HG02981 (cell line): ENCODE data around the gene TENT5A.
"Not testable (repeated sequence)": the region's sequence is repeated elsewhere in the genome, so short reads cannot be mapped to it uniquely, and the experiment has no call there.

ENCODE experiments used
- ATAC-seq: cut with Tn5 transposase; IDR thresholded peaks from one replicate; pipeline ENCODE4 v1.9.1; 2021; ENCODE audit warnings: mild to moderate bottlenecking, moderate library complexity; ENCODE audit not compliant: unreplicated experiment

TENT5A gene

GRCh38 chr6:81751388-81752083 is 945 bp downstream of the TENT5A start:
- ATAC-seq, result no peak

DNA sequence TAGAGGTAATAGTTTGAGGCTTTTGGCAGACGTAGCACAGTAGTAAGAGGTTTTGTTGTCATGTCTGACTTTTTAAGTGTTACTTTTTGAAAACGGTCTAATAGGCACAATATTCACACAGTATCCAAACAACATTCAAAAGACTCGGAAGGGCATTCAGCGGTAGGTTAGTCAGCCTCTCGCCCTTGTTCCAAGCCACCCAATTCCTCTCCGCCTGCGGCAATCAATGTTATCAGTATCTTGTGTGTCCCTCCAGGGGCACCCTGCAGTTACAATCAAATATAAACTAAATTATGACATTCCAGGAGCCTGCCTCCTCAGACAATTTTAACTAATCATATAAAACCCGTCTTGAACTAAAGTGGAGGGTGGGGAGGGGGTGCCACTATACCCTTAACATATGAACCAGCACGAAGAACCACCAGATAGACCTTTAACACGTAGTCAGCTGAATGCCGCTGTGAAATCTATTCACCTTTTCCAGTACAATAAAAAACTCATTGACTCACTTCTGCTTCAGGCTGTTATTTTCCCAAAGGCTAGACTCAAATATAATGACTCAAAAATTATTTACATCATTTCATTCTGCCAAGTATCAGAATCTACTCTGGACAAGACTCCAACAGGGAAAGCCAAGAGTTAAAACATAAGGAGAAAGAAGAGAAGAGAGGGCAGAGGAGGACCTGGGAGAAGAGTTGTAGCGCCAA is 1.6 kb downstream of the TENT5A start:
- no peak for ATAC-seq

DNA sequence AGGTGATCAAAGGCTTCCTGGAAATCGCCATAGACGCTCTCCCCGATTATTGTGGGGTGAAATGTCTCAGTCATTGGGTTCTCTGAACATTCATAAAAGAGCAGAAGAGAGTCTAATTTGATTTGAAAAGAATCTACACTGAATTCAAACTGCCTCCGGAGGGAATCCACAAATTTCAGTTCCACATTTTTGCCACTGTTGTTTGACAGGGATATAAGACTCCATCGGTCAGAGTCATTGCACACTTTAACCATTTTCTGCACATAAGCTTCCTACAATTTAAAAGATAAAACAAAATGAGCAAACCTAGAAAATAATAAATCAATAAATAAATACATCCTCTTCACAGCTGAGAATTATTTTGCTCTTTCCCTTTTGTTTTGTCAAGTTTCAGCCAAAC is 2.3 kb downstream of the TENT5A start:
- no peak for ATAC-seq

GRCh38 chr6:81749707-81750106 is 2.8 kb downstream of the TENT5A start:
- no peak for ATAC-seq

- ATAC-seq, result no peak
These were observed 3.5 kb downstream of the TENT5A start for GRCh38 chr6:81748994-81749393.

DNA sequence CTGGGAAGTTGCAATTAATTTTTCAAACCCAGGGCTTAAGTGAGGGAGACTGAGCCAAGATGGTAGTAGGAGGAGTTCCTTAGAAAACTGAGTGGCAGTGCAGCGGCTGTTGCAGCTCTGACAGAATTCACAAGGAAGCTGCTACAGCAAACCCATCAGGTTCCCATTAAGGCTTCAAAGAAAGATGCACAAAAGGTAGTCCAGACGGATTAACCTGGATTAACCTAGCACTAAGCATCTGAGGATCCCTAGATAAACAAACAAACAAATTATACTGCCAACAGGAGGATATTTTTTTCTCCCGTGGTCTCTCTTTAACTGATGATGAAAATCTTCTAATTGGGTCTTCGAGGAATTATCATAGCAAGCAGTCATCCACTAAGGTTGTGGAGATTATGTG is 5.2 kb downstream of the TENT5A start:
- no peak for ATAC-seq

DNA sequence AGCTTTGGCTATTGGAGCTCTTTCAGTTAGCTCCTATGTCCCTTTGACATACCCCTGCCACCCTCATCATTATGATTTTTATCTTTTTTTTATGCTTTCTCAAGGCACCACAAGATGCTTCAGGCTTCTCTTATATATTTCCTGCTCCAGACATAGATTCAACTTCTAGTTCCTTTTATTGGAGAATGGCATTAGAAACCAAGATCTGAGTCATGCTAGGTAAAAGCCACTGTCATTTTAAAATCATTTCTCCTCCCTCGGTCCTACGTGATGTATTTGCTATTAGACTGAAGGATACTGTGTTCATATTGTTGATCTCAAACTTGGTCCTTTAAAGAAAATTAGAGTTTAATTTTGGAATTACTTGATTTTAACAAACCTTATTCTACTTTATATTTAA is 8.3 kb downstream of the TENT5A start:
- no peak for ATAC-seq

DNA sequence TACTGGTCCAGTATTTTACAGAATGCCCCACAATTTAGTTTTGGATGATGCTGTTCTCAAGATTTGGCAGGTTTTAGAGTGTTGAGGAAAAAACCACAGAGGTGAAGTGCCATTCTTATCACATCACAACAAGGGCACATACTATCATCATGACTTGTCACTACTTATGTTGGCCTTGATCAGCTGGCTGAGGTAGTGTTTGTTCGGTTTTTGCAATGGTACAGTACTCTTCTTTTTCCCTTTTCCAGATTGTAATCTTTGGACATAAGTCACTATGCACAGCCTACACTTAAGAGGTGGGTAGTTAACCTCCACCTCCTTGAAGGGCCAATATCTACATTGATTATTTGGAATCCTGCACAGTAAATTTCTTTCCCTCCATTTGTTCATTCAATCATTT is 8.8 kb downstream of the TENT5A start:
- ATAC-seq, result no peak

GRCh38 chr6:81741689-81742088 is 10.8 kb downstream of the TENT5A start:
- ATAC-seq, result no peak

GRCh38 chr6:81740591-81740990 is 11.9 kb downstream of the TENT5A start:
- not testable (repeated sequence) for ATAC-seq

GRCh38 chr6:81739230-81740195 is 13.0 kb downstream of the TENT5A start:
- no peak for ATAC-seq

- no peak for ATAC-seq
These were observed 16.1 kb downstream of the TENT5A start for GRCh38 chr6:81736428-81736827.

GRCh38 chr6:81735756-81736380 is 16.6 kb downstream of the TENT5A start:
- no peak for ATAC-seq

DNA sequence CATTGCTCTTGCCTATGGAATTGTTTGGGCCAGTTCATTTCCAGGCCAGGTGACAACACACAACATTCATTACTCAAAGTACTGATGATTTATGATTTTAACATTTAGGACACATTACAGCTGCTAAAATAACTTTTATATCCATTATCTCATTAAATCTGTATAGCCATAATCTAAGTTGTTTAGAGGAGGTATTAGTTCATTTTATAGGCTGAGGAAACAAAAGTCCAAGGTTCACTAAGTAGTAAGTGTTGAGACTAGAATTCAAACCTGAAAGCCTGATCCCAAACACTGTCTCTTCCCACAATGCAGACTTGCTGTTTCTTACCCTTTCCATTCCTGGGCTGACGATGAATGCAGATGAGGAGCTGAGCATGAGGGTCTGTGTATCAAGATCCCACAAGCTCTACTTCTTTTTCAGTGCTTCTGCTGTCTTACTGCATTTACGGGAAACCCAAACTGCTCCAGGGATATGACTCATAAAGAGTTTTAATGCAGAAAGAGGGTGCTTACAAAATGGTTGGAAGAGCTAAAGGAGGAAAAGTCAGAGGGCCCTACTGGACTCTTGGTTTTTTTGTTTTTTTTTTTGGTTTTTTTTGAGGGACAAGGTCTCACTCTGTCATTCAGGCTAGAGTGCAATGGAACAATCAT is 17.9 kb downstream of the TENT5A start:
- no peak for ATAC-seq

GRCh38 chr6:81734081-81734480 is 18.4 kb downstream of the TENT5A start:
- no peak for ATAC-seq

DNA sequence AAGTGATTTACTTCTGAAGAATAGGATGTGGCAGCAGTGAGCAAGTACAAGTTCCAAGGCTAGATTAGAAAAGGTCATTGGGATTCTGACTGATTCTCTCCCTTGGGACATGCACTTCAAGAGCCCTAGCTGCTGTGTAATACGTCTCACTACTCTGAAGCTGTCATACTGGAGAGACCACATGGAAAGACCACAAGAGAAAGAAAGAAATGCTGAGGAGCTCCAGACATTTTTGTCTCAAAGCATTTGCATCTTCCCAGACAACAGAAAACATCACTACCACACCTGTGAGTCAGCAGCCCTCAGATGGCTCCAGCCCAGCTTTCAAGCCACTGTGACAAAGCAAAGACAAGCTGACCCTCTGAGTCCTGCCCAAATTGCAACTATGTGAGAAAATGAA is 20.7 kb downstream of the TENT5A start:
- ATAC-seq, result no peak

- no peak for ATAC-seq
These were observed 24.5 kb downstream of the TENT5A start for GRCh38 chr6:81727876-81728517.

- ATAC-seq, result no peak
These were observed 27.4 kb downstream of the TENT5A start for GRCh38 chr6:81725127-81725526.

DNA sequence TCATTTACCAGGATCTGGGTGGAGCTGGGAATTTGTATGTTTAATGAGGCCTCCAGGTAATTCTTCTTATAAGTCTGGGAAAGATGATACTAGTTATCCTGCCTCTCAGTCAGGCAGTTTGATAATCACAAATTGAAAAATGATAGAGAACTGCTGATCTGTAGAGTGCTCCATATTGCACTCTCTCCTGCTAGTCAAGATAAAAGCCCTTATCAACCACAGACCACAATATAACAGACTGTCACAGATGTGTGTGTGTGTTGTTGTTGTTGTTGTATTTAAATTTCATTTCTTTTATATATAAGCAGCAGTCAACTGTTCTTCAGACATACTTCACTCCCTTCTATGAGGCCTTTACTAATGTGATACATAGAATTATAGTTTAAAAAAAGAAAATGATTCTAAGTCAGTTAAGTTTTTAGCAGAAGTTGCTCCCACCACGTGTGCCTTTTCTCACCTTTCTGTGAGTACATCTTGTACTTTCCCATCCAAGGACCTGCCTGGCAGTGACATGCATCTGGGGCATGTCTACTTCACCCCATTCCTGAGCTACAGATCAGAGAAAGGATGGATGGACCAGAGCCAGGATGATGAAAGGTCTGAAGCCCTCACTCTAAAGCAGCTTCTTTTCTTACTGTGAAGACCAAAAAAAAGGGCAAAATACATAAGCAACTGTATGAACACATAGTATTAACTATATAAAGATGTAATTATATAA is 29.8 kb downstream of the TENT5A start:
- no peak for ATAC-seq
